ENCODE results near the gene CCR4. TPM values are rescaled to one million over a fixed set of nuclear protein-coding genes. Genes with fewer than 3 reads are reported as not detected.
"Not testable (repeated sequence)": the region's sequence is repeated elsewhere in the genome, so short reads cannot be mapped to it uniquely, and the experiment has no call there.

The CCR4 gene
- polyA plus RNA-seq, 1 donor (not counting 4 experiments of a cell fraction or from before 2014, with no cell fraction given) = not detected

DNA sequence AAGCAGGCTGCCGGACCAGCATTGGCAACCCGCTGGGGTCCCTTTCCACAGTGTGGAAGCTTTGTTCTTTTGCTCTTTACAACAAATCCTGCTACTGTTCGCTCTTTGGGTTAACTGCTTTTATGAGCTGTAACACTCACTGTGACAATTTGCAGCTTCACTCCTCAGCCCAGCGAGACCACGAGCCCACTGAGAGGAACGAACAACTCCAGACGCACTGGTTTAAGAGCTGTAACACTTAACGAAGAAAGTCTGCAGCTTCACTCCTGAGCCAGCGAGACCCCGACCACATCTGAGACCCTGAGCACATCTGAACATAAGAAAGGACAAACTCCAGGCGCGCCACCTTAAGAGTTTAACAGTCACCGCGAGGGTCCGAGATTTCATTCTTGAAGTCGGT is 10.7 kb upstream of the CCR4 start:
- TF ChIP-seq EZH2 (IDR thresholded peaks at IDR 0.05; ENCODE audit: low read length) = no peak
- TF ChIP-seq, protein P1, sequence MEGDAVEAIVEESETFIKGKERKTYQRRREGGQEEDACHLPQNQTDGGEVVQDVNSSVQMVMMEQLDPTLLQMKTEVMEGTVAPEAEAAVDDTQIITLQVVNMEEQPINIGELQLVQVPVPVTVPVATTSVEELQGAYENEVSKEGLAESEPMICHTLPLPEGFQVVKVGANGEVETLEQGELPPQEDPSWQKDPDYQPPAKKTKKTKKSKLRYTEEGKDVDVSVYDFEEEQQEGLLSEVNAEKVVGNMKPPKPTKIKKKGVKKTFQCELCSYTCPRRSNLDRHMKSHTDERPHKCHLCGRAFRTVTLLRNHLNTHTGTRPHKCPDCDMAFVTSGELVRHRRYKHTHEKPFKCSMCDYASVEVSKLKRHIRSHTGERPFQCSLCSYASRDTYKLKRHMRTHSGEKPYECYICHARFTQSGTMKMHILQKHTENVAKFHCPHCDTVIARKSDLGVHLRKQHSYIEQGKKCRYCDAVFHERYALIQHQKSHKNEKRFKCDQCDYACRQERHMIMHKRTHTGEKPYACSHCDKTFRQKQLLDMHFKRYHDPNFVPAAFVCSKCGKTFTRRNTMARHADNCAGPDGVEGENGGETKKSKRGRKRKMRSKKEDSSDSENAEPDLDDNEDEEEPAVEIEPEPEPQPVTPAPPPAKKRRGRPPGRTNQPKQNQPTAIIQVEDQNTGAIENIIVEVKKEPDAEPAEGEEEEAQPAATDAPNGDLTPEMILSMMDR (optimal IDR thresholded peaks at IDR 0.05 in 1 of 3, IDR thresholded peaks at IDR 0.05 in 1 of 3, conservative IDR thresholded peaks at IDR 0.05 in 1 of 3; ENCODE audit: extremely low read depth in 1 of 3, insufficient read depth in 2 of 3, low read length in 3 of 3) = no peak
- H3K4me1 ChIP-seq (ENCODE audit: control insufficient read depth, extremely low read depth, insufficient read depth, low read length) = peaks cover 4% of the 10 kb centered on the region
- no peak overlapping the region for H3K9ac ChIP-seq (ENCODE audit: control insufficient read depth, extremely low read depth, insufficient read depth, low read length)
- H3K9me1 ChIP-seq (ENCODE audit: control insufficient read depth, extremely low read depth, insufficient read depth, low read length) = no peaks in the 10 kb centered on the region
- dilution Hi-C loops (cut with MboI; ENCODE audit: extremely low pct_ligation_motif_present, low sequenced_read_pairs) = no loop called here
- DNase-seq (ENCODE audit: low read depth, low spot score) (no peak), FAIRE-seq (no peak)
- H3K9me3 ChIP-seq (ENCODE audit: control insufficient read depth, low read depth, low read length) = no peaks in the 10 kb centered on the region
- H3K4me3 ChIP-seq (ENCODE audit: control insufficient read depth in 2 of 3, extremely low read depth in 1 of 3, insufficient read depth in 2 of 3, low read depth in 1 of 3, low read length in 3 of 3) = no peak overlapping the region
- H4K20me1 ChIP-seq (ENCODE audit: control insufficient read depth, extremely low read depth, insufficient read depth, low read length) = no peaks in the 10 kb centered on the region
- no peak overlapping the region for H3K27ac ChIP-seq (ENCODE audit: control insufficient read depth, insufficient read depth, low read length)
- H3K36me3 ChIP-seq (ENCODE audit: control insufficient read depth in 2 of 2, extremely low read depth in 1 of 2, insufficient read depth in 2 of 2, low read length in 2 of 2) = no peaks in the 10 kb centered on the region
- no peak overlapping the region for H3K4me2 ChIP-seq (ENCODE audit: control insufficient read depth, extremely low read depth, insufficient read depth, low read depth, low read length)
- H2AFZ ChIP-seq (ENCODE audit: control insufficient read depth, low read length) = no peak overlapping the region
- H3K27me3 ChIP-seq (ENCODE audit: control insufficient read depth, extremely low read depth, insufficient read depth, low read length) = no peaks in the 10 kb centered on the region
- H3K79me2 ChIP-seq (ENCODE audit: control insufficient read depth, insufficient read depth, low read length) = no peaks in the 10 kb centered on the region

DNA sequence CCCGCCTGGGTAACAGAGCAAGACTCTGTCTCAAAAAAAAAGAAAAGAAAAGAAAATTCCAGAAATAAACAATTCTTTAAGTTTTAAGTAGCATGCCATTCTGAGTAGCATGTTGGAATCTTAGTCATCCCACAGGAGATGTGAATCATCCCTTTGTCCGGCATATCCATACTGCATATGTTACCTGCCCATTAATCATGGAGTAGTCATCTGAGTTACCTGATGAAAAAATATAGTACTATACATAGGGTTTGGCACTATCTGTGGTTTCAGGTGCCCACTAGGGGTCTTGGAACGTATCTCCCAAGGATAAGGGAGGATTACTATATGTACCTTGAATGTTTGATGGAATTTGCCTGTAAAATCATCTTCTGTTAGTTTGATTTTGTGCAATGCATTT is 6.3 kb upstream of the CCR4 start:
- Histone ChIP-seq H3K4me1 (ENCODE audit: control insufficient read depth, extremely low read depth, insufficient read depth, low read length) (peaks cover 4% of the 10 kb centered on the region), H3K9me3 (ENCODE audit: control insufficient read depth, low read depth, low read length) (no peaks in the 10 kb centered on the region), H3K4me3 (ENCODE audit: control insufficient read depth in 2 of 3, extremely low read depth in 1 of 3, insufficient read depth in 2 of 3, low read depth in 1 of 3, low read length in 3 of 3) (no peak overlapping the region), H3K9ac (ENCODE audit: control insufficient read depth, extremely low read depth, insufficient read depth, low read length) (no peak overlapping the region), H3K79me2 (ENCODE audit: control insufficient read depth, insufficient read depth, low read length) (no peaks in the 10 kb centered on the region), H2AFZ (ENCODE audit: control insufficient read depth, low read length) (no peak overlapping the region), H3K27ac (ENCODE audit: control insufficient read depth, insufficient read depth, low read length) (no peak overlapping the region), H3K36me3 (ENCODE audit: control insufficient read depth in 2 of 2, extremely low read depth in 1 of 2, insufficient read depth in 2 of 2, low read length in 2 of 2) (no peaks in the 10 kb centered on the region), H4K20me1 (ENCODE audit: control insufficient read depth, extremely low read depth, insufficient read depth, low read length) (no peaks in the 10 kb centered on the region), H3K9me1 (ENCODE audit: control insufficient read depth, extremely low read depth, insufficient read depth, low read length) (no peaks in the 10 kb centered on the region), H3K4me2 (ENCODE audit: control insufficient read depth, extremely low read depth, insufficient read depth, low read depth, low read length) (peak overlapping the region; percentile 4), H3K27me3 (ENCODE audit: control insufficient read depth, extremely low read depth, insufficient read depth, low read length) (no peaks in the 10 kb centered on the region)
- TF ChIP-seq EZH2 (IDR thresholded peaks at IDR 0.05; ENCODE audit: low read length) = no peak
- TF ChIP-seq, protein P1 (optimal IDR thresholded peaks at IDR 0.05 in 1 of 3, IDR thresholded peaks at IDR 0.05 in 1 of 3, conservative IDR thresholded peaks at IDR 0.05 in 1 of 3; ENCODE audit: extremely low read depth in 1 of 3, insufficient read depth in 2 of 3, low read length in 3 of 3) = peak in 1 of 3 experiments; percentile 11
- peak; percentile 60 for DNase-seq (ENCODE audit: low read depth, low spot score)
- peak; percentile 71 for FAIRE-seq
- dilution Hi-C loops (cut with MboI; ENCODE audit: extremely low pct_ligation_motif_present, low sequenced_read_pairs) = no loop called here

DNA sequence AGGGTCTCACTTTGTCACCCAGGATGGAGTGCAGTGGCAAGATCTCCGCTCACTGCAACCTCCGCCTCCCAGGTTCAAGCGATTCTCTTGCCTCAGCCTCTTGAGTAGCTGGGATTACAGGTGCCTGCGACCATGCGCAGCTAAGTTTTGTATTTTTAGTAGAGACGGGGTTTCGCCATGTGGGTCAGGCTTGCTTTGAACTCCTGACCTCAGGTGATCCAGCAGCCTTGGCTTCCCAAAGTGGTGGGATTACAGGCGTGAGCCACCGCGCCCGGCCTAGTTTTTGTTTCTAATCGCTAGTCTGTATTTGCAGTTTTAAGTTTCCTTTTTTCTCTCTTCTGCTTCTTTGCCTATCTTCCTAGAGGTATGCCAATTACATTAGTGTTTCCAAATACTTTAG is 5.8 kb upstream of the CCR4 start:
- H3K4me2 ChIP-seq (ENCODE audit: control insufficient read depth, extremely low read depth, insufficient read depth, low read depth, low read length) = peak overlapping the region; percentile 4
- dilution Hi-C loops (cut with MboI; ENCODE audit: extremely low pct_ligation_motif_present, low sequenced_read_pairs) = not testable (repeated sequence)

More for the DNA sequence above, 5.8 kb upstream of the CCR4 start:
- not testable (repeated sequence) for H4K20me1 ChIP-seq (ENCODE audit: control insufficient read depth, extremely low read depth, insufficient read depth, low read length); H3K9ac ChIP-seq (ENCODE audit: control insufficient read depth, extremely low read depth, insufficient read depth, low read length); H3K27me3 ChIP-seq (ENCODE audit: control insufficient read depth, extremely low read depth, insufficient read depth, low read length); H3K4me3 ChIP-seq (ENCODE audit: control insufficient read depth in 2 of 3, extremely low read depth in 1 of 3, insufficient read depth in 2 of 3, low read depth in 1 of 3, low read length in 3 of 3); H3K79me2 ChIP-seq (ENCODE audit: control insufficient read depth, insufficient read depth, low read length); H3K9me3 ChIP-seq (ENCODE audit: control insufficient read depth, low read depth, low read length); H3K27ac ChIP-seq (ENCODE audit: control insufficient read depth, insufficient read depth, low read length); H3K36me3 ChIP-seq (ENCODE audit: control insufficient read depth in 2 of 2, extremely low read depth in 1 of 2, insufficient read depth in 2 of 2, low read length in 2 of 2); H3K9me1 ChIP-seq (ENCODE audit: control insufficient read depth, extremely low read depth, insufficient read depth, low read length); FAIRE-seq; H3K4me1 ChIP-seq (ENCODE audit: control insufficient read depth, extremely low read depth, insufficient read depth, low read length); DNase-seq (ENCODE audit: low read depth, low spot score); H2AFZ ChIP-seq (ENCODE audit: control insufficient read depth, low read length)

Data from keratinocyte (primary cell).